H1 (cell line): ENCODE results near the gene NHERF2. TPM values are rescaled to one million over a fixed set of nuclear protein-coding genes. Genes with fewer than 3 reads are reported as not detected.

Experiments
- CTCF ChIA-PET: fragments of 300-600 bp; sonication (Branson Sonifier 250); formaldehyde crosslinking; loops from one replicate; lab custom pipeline; 2021; ENCODE audit not compliant: partially characterized antibody; lab: Charles Lee
- POLR2A ChIA-PET: fragments of 300-600 bp; sonication (Branson Sonifier 250); formaldehyde crosslinking; loops from one replicate; lab custom pipeline; 2021; ENCODE audit warnings: inconsistent platforms; ENCODE audit not compliant: partially characterized antibody; lab: Charles Lee
- DNase-seq, 2 experiments: peaks; one replicate each; pipeline versions ENCODE4 v3.0.0 to v3.0.0-alpha.2; 2010 to 2022; ENCODE audit warnings: low spot score in 2 of 2, low read depth in 1 of 2, mixed read lengths in 1 of 2
- FAIRE-seq: peaks from 2 replicates; lab custom pipeline; 2011; peaks lifted over from hg19 to GRCh38; lab: Jason Lieb, UNC
- H2AFZ ChIP-seq: 2 replicates; pipeline ENCODE4 v1.8.1; 2012; ENCODE audit warnings: low read length, inconsistent platforms
- H2AK5ac ChIP-seq: 2 replicates; pipeline ENCODE4 v1.6.1; 2013; ENCODE audit warnings: low read depth, low read length
- H2BK120ac ChIP-seq: replicated peaks from 2 replicates; pipeline ENCODE3; 2013; ENCODE audit warnings: low read depth, low read length, inconsistent platforms
- H2BK12ac ChIP-seq: 2 replicates; pipeline ENCODE4 v1.6.1; 2013; ENCODE audit warnings: low read depth, low read length
- H2BK15ac ChIP-seq: 2 replicates; pipeline ENCODE4 v1.6.1; 2013; ENCODE audit warnings: low read length
- H2BK20ac ChIP-seq: 2 replicates; pipeline ENCODE4 v1.6.1; 2013; ENCODE audit warnings: low read length
- H2BK5ac ChIP-seq: 2 replicates; pipeline ENCODE4 v1.6.1; 2013; ENCODE audit warnings: low read depth, low read length
- H3K14ac ChIP-seq: 2 replicates; pipeline ENCODE4 v1.6.1; 2013; ENCODE audit warnings: inconsistent platforms; ENCODE audit not compliant: insufficient read length
- H3K18ac ChIP-seq: 2 replicates; pipeline ENCODE4 v1.6.1; 2013; ENCODE audit warnings: low read length; ENCODE audit errors: extremely low read depth
- H3K23ac ChIP-seq: 2 replicates; pipeline ENCODE4 v1.6.1; 2013; ENCODE audit warnings: inconsistent platforms; ENCODE audit not compliant: insufficient read length
- H3K23me2 ChIP-seq: 2 replicates; pipeline ENCODE4 v1.6.1; 2013; ENCODE audit warnings: low read depth, low read length
- H3K27ac ChIP-seq: 2 replicates; pipeline ENCODE4 v1.6.1; 2011; ENCODE audit warnings: low read depth, low read length, inconsistent platforms
- H3K27me3 ChIP-seq, 4 experiments: replicated peaks in 1 of 4; 1 replicate in 1 of 4; 2 replicates in 3 of 4; pipeline versions ENCODE4 v1.6.1 to v1.8.1; 2011 to 2013; ENCODE audit warnings: low read length in 3 of 4, mild to moderate bottlenecking in 3 of 4, inconsistent platforms in 2 of 4, mixed read lengths in 2 of 4, moderate library complexity in 1 of 4; ENCODE audit not compliant: control insufficient read depth in 3 of 4, insufficient read depth in 3 of 4; ENCODE audit errors: extremely low read depth in 1 of 4
- H3K36me3 ChIP-seq, 4 experiments: 2 replicates each; pipeline versions ENCODE4 v1.6.1 to v1.8.1; 2011 to 2013; ENCODE audit warnings: mild to moderate bottlenecking in 4 of 4, low read length in 3 of 4, moderate library complexity in 2 of 4, control low read depth in 1 of 4, inconsistent platforms in 1 of 4; ENCODE audit not compliant: insufficient read depth in 4 of 4, control insufficient read depth in 2 of 4
- H3K4ac ChIP-seq: replicated peaks from 2 replicates; pipeline ENCODE3; 2013; ENCODE audit warnings: low read length, low read depth, mixed read lengths, inconsistent platforms; ENCODE audit not compliant: insufficient read length
- H3K4me1 ChIP-seq, 4 experiments: replicated peaks in 1 of 4; 1 replicate in 1 of 4; 2 replicates in 3 of 4; pipeline versions ENCODE4 v1.6.1 to v1.8.1; 2011 to 2013; ENCODE audit warnings: low read length in 3 of 4, inconsistent platforms in 2 of 4, mixed read lengths in 1 of 4; ENCODE audit not compliant: insufficient read depth in 4 of 4, control insufficient read depth in 3 of 4
- H3K4me2 ChIP-seq, 2 experiments: 2 replicates each; pipeline versions ENCODE4 v1.6.1 to v1.8.1; 2011 to 2013; ENCODE audit warnings: low read depth in 2 of 2, low read length in 2 of 2, control low read depth in 1 of 2, inconsistent platforms in 1 of 2, mild to moderate bottlenecking in 1 of 2; ENCODE audit not compliant: insufficient read depth in 1 of 2
- H3K4me3 ChIP-seq, 4 experiments: fragments of 200-600, 300-600 bp in 1 of 4; sonication (generic), shearing (Covaris generic), sonication (Bioruptor Twin) in 1 of 4; 2 replicates each; pipeline versions ENCODE4 v1.5.1 to v1.8.1; 2011 to 2016; ENCODE audit warnings: low read length in 4 of 4, low read depth in 3 of 4, control low read depth in 2 of 4, inconsistent platforms in 2 of 4, mild to moderate bottlenecking in 2 of 4, mixed read lengths in 1 of 4, moderate library complexity in 1 of 4; ENCODE audit not compliant: insufficient read depth in 2 of 4; ENCODE audit errors: extremely low read depth in 1 of 4
- H3K56ac ChIP-seq: replicated peaks from 2 replicates; pipeline ENCODE3; 2013; ENCODE audit warnings: low read depth, mild to moderate bottlenecking, mixed read lengths, low read length, inconsistent platforms; ENCODE audit not compliant: insufficient read length
- H3K79me1 ChIP-seq: 2 replicates; pipeline ENCODE4 v1.6.1; 2013; ENCODE audit warnings: low read depth, low read length, control low read depth
- H3K79me2 ChIP-seq, 2 experiments: 2 replicates each; pipeline versions ENCODE4 v1.6.1 to v1.8.1; 2012 to 2013; ENCODE audit warnings: low read length in 2 of 2, mild to moderate bottlenecking in 2 of 2, inconsistent platforms in 1 of 2; ENCODE audit not compliant: insufficient read depth in 2 of 2, control insufficient read depth in 1 of 2
- H3K9ac ChIP-seq, 4 experiments: replicated peaks in 1 of 4; 1 replicate in 1 of 4; 2 replicates in 3 of 4; pipeline versions ENCODE4 v1.6.1 to v1.8.1; 2011 to 2013; ENCODE audit warnings: low read depth in 3 of 4, low read length in 3 of 4, control low read depth in 2 of 4, mild to moderate bottlenecking in 2 of 4, moderate library complexity in 2 of 4, inconsistent platforms in 1 of 4; ENCODE audit errors: extremely low read depth in 1 of 4
- H3K9me3 ChIP-seq, 2 experiments: 2 replicates each; pipeline versions ENCODE4 v1.6.1 to v1.8.1; 2012 to 2013; ENCODE audit warnings: mild to moderate bottlenecking in 2 of 2, moderate library complexity in 2 of 2, control low read depth in 1 of 2, inconsistent platforms in 1 of 2, low read depth in 1 of 2, low read length in 1 of 2, mixed read lengths in 1 of 2; ENCODE audit not compliant: insufficient read depth in 2 of 2
- H4K20me1 ChIP-seq, 2 experiments: replicated peaks in 1 of 2; 2 replicates each; pipeline versions ENCODE3 to v1.8.1; 2011 to 2013; ENCODE audit warnings: inconsistent platforms in 2 of 2, low read length in 2 of 2, mild to moderate bottlenecking in 1 of 2; ENCODE audit not compliant: insufficient read depth in 2 of 2, control insufficient read depth in 1 of 2
- H4K5ac ChIP-seq: 2 replicates; pipeline ENCODE4 v1.6.1; 2013; ENCODE audit warnings: low read length, low read depth, mixed read lengths, inconsistent platforms; ENCODE audit not compliant: insufficient read length
- H4K8ac ChIP-seq: 2 replicates; pipeline ENCODE4 v1.8.0; 2013; ENCODE audit warnings: mild to moderate bottlenecking, moderate library complexity, low read length, inconsistent platforms; ENCODE audit not compliant: insufficient read depth; ENCODE audit errors: extremely low read depth
- H4K91ac ChIP-seq: replicated peaks from 2 replicates; pipeline ENCODE3; 2013; ENCODE audit warnings: low read length, mixed read lengths, inconsistent platforms; ENCODE audit not compliant: insufficient read length
- CHD2 ChIP-seq: IDR thresholded peaks from 2 replicates; pipeline ENCODE4 v1.6.1; 2012; ENCODE audit warnings: low read length, improper control_type of control experiment
- KDM1A ChIP-seq: fragments of 200-600, 300-600 bp; sonication (generic); IDR thresholded peaks from 2 replicates; pipeline ENCODE4 v1.7.1; 2016; ENCODE audit warnings: mild to moderate bottlenecking, low read length, borderline replicate concordance
- POU5F1 ChIP-seq: IDR thresholded peaks from 2 replicates; pipeline ENCODE4 v1.6.1; 2011; ENCODE audit warnings: low read depth, mild to moderate bottlenecking, low read length, moderate library complexity
- RNF2 ChIP-seq: fragments of 200-900, 300-1000 bp; sonication (generic); IDR thresholded peaks from 2 replicates; pipeline ENCODE4 v1.7.1; 2016; ENCODE audit warnings: borderline replicate concordance, low read depth, mild to moderate bottlenecking, antibody characterized with exemption, low read length; ENCODE audit not compliant: poor library complexity, severe bottlenecking; ENCODE audit errors: missing control alignments
- SAP30 ChIP-seq: fragments of 300-600 bp; sonication (generic); IDR thresholded peaks from 2 replicates; pipeline ENCODE4 v1.7.1; 2012; ENCODE audit warnings: low read length, moderate library complexity, mild to moderate bottlenecking, inconsistent platforms; ENCODE audit not compliant: insufficient read depth, insufficient replicate concordance
- SIX5 ChIP-seq: IDR thresholded peaks from 2 replicates; pipeline ENCODE4 v1.6.1; 2011; ENCODE audit warnings: mild to moderate bottlenecking, low read depth, low read length
- TAF1 ChIP-seq: IDR thresholded peaks from 2 replicates; pipeline ENCODE4 v1.6.1; 2011; ENCODE audit warnings: mild to moderate bottlenecking, low read depth, low read length
- TBP ChIP-seq: IDR thresholded peaks from 2 replicates; pipeline ENCODE4 v1.6.1; 2011; ENCODE audit warnings: low read depth, low read length, improper control_type of control experiment
- TEAD4 ChIP-seq: IDR thresholded peaks from 2 replicates; pipeline ENCODE4 v1.6.1; 2012; ENCODE audit warnings: low read depth, low read length, inconsistent platforms, mixed read lengths
- YY1 ChIP-seq: IDR thresholded peaks from 2 replicates; pipeline ENCODE4 v1.6.1; 2011; ENCODE audit warnings: low read depth, mild to moderate bottlenecking, low read length
- WGBS, 2 experiments: shearing (Covaris generic) in 1 of 2; methylation state at CpG; one replicate each; pipeline versions ENCODE4 v1.1.6 to v1.1.7; 2013 to 2015; ENCODE audit warnings: low lambda C conversion rate in 2 of 2, mixed read lengths in 2 of 2, inconsistent platforms in 1 of 2, low coverage in 1 of 2, missing lambda C conversion rate in 1 of 2; ENCODE audit not compliant: insufficient replicate concordance in 2 of 2, insufficient coverage in 1 of 2, insufficient read length in 1 of 2; ENCODE audit errors: extremely low coverage in 1 of 2, missing lambda C conversion rate in 1 of 2; 5-methylcytosine and 5-hydroxymethylcytosine counted together
- polyA plus RNA-seq, 7 experiments: library from polyadenylated mRNA; depleted of rRNA in 3 of 7; stranded (reverse) in 5 of 7; unstranded in 2 of 7; fragments of >200 nt in 5 of 7; fragments of 200-250 nt in 2 of 7; gene quantifications; 1 replicate in 5 of 7; 2 replicates in 1 of 7; 4 replicates in 1 of 7; pipeline versions ENCODE4 v1.2.1 to v1.2.3, GENCODE V29; 2011 to 2013; ENCODE audit warnings: missing spikeins in 2 of 7, mixed read lengths in 2 of 7
- total RNA-seq: library from RNA; stranded (reverse); fragmentation: NEBNext Ultra II Directional; extraction: Animal tissue kit (Norgen Biotek cat#: 25700); gene quantifications from 2 replicates; pipeline ENCODE4 v1.2.1, GENCODE V29; 2021
- TF ChIP-seq, protein P1 (sequence below): IDR thresholded peaks from 2 replicates; pipeline ENCODE4 v1.6.1; 2012; ENCODE audit warnings: inconsistent platforms

The NHERF2 gene
- total and polyA plus RNA-seq, 2 of the 8 experiments (the other 6 are each of a cell fraction or from before 2014, with no cell fraction given) = 13.9 to 19.3 TPM

DNA sequence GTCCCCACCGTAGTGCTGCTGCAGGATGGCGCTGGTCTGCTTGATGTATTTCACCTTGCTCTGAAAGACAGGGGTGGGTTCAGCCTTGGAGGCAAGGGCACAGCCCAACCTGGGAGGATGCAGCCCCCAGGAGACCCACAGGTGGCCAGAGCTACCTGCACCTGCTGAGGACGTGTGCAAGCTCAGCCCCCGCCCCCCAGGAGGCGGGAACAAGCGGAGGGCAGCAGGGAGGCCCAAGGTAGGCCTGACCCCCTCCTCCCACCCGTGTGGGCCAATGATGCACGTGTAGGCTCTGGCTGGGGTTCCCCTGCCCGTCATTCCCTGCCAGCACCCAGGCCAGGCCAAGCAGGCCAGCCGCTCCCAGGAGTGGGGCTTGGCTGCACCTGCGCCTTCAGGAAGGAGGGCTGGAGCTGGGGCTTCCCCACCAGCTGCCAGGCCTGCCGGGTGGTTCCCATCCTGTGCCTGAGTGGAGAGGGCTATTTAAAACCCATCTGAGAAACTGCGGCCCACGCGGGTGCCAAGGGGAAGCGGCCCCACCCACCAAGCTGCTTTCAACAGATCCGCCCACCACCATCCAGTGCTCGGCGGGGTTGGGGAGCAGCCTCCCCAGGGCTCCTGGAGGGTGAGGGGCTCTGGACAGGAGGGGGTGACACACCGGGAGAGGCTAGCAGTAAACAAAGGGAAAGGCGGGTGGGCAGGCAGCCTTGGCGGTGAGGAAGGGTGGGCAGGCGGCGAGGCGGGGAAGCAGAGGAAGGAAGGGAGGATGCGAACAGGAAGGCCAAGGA lies 17.2 kb downstream of the NHERF2 start:
- ChIA-PET CTCF (interaction anchor here (0.6 to 1.8 kb wide), 4 partner anchors 13 to 199 kb away, joined by 3 to 4 read pairs (median 3); no protein-coding TSS in a partner anchor), POLR2A (interaction anchor here (1.2 to 1.7 kb wide), 2 partner anchors 110 to 124 kb away, joined by 3 to 4 read pairs; no protein-coding TSS in a partner anchor)
- no peak overlapping the region for H4K91ac ChIP-seq
- no peak overlapping the region for H3K23ac ChIP-seq
- H3K14ac ChIP-seq = no peak overlapping the region
- H3K23me2 ChIP-seq = peaks cover 10% of the 10 kb centered on the region
- no peak overlapping the region for H3K27ac ChIP-seq
- no peak overlapping the region for H3K4ac ChIP-seq
- 90% methylated on average over 20 of the region's 26 CpGs; no CpG with 5 or more reads in 1 of the 2 experiments for WGBS, 2 experiments
- H4K20me1 ChIP-seq = peaks cover 0 to 5% of the 10 kb centered on the region in 2 experiments
- no peaks in the 10 kb centered on the region for H3K9me3 ChIP-seq
- H3K36me3 ChIP-seq = peaks cover 0 to 3% (median 0%) of the 10 kb centered on the region in 4 experiments; a peak in 1 of 8 replicates
- no peak overlapping the region for H2BK15ac ChIP-seq
- no peaks in the 10 kb centered on the region; a peak in 1 of 7 replicates for H3K27me3 ChIP-seq
- no peak overlapping the region for H3K4me3 ChIP-seq
- H3K79me2 ChIP-seq = peaks cover 0 to 11% of the 10 kb centered on the region in 2 experiments; a peak in 1 of 4 replicates
- no peak overlapping the region for H4K5ac ChIP-seq
- peaks cover 0 to 8% (median 1%) of the 10 kb centered on the region in 4 experiments; a peak in 4 of 7 replicates for H3K4me1 ChIP-seq
- H3K79me1 ChIP-seq = peaks cover 6% of the 10 kb centered on the region; the same call in 1 of the 2 replicates
- H3K4me2 ChIP-seq = no peak overlapping the region
- no peak overlapping the region for H3K18ac ChIP-seq
- 0 out of 2 replicates have a peak overlapping the region, but pooled peaks have one; percentile 25 for H4K8ac ChIP-seq
- no peak overlapping the region for H2BK12ac ChIP-seq
- no peak overlapping the region for H2BK120ac ChIP-seq
- no peak overlapping the region for H2AK5ac ChIP-seq
- DNase-seq (no peak), FAIRE-seq (no peak)
- H3K9ac ChIP-seq = no peak overlapping the region
- H2BK5ac ChIP-seq = no peak overlapping the region
- H2BK20ac ChIP-seq = no peak overlapping the region
- H3K56ac ChIP-seq = no peak overlapping the region
- no peak overlapping the region for H2AFZ ChIP-seq
- TF ChIP-seq TBP (no peak), TAF1 (no peak), POU5F1 (no peak), SAP30 (no peak), YY1 (no peak), SIX5 (no peak), TEAD4 (no peak), CHD2 (no peak), KDM1A (no peak), RNF2 (no peak)
- TF ChIP-seq, protein P1, sequence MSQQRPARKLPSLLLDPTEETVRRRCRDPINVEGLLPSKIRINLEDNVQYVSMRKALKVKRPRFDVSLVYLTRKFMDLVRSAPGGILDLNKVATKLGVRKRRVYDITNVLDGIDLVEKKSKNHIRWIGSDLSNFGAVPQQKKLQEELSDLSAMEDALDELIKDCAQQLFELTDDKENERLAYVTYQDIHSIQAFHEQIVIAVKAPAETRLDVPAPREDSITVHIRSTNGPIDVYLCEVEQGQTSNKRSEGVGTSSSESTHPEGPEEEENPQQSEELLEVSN = no peak
